K562 (cell line): ENCODE measurements around the gene AIG1. TPM values are rescaled to one million over a fixed set of nuclear protein-coding genes. Genes with fewer than 3 reads are reported as not detected.

Experiments used
- ATAC-seq: fragments of 200-7000 bp; cut with Tn5 transposase; 3 replicates; pipeline ENCODE4 v1.9.1; 2020; ENCODE audit warnings: moderate library complexity
- BruUV-seq: library from RNA; stranded (reverse); fragments of 400-500 nt; replicated peaks from 2 replicates; lab custom pipeline; 2021; lab: Mats Ljungman, UMichigan
- CTCF ChIA-PET: fragments of 300-600 bp; formaldehyde crosslinking; extraction: SDS; loops from one replicate; lab custom pipeline; 2021; ENCODE audit warnings: low intra/inter-chr PET ratio; lab: Yijun Ruan, JAX
- POLR2A ChIA-PET: fragments of 300-600, 350-650 bp; sonication (Branson Sonifier 250); formaldehyde crosslinking; extraction: SDS; loops from one replicate; lab custom pipeline; 2021; ENCODE audit warnings: antibody characterized with exemption, inconsistent platforms; lab: Yijun Ruan, JAX
- DNase-seq, 4 experiments: peaks; one replicate each; pipeline versions ENCODE4 v3.0.0 to v3.0.0-alpha.2; 2011 to 2018; ENCODE audit warnings: low spot score in 3 of 4, mixed read lengths in 3 of 4; ENCODE audit errors: extremely low read depth in 1 of 4
- FAIRE-seq: peaks from 2 replicates; lab custom pipeline; 2011; peaks lifted over from hg19 to GRCh38; lab: Jason Lieb, UNC
- H2AFZ ChIP-seq: 2 replicates; pipeline ENCODE4 v1.6.0; 2011; ENCODE audit warnings: low read depth, low read length, control low read depth, inconsistent platforms
- H3K27ac ChIP-seq: fragments of 200-600 bp; 3 replicates; pipeline ENCODE4 v1.8.0; 2011; ENCODE audit warnings: low read depth, mild to moderate bottlenecking, control low read depth, inconsistent platforms, low read length, moderate library complexity, mixed read lengths; ENCODE audit errors: extremely low read depth
- H3K27me3 ChIP-seq, 2 experiments: fragments of 300-600 bp in 1 of 2; 2 replicates in 1 of 2; 3 replicates in 1 of 2; pipeline versions ENCODE4 v1.6.0 to v1.8.0; 2011; ENCODE audit warnings: inconsistent platforms in 2 of 2, low read length in 2 of 2, mild to moderate bottlenecking in 1 of 2, mixed read lengths in 1 of 2, moderate library complexity in 1 of 2; ENCODE audit not compliant: control insufficient read depth in 2 of 2, insufficient read depth in 2 of 2
- H3K36me3 ChIP-seq: fragments of 300-600 bp; 3 replicates; pipeline ENCODE4 v1.8.0; 2011; ENCODE audit warnings: mild to moderate bottlenecking, low read length, inconsistent platforms; ENCODE audit not compliant: control insufficient read depth, insufficient read depth
- H3K4me1 ChIP-seq, 2 experiments: fragments of 200-600 bp in 1 of 2; replicated peaks in 1 of 2; 2 replicates in 1 of 2; 3 replicates in 1 of 2; pipeline versions ENCODE4 v1.5.1 to v1.8.0; 2011; ENCODE audit warnings: inconsistent platforms in 2 of 2, low read length in 2 of 2, mild to moderate bottlenecking in 1 of 2, mixed read lengths in 1 of 2, moderate library complexity in 1 of 2; ENCODE audit not compliant: control insufficient read depth in 2 of 2, insufficient read depth in 2 of 2
- H3K4me2 ChIP-seq: 2 replicates; pipeline ENCODE4 v1.6.1; 2011; ENCODE audit warnings: low read length, control low read depth, inconsistent platforms, mixed read lengths; ENCODE audit not compliant: insufficient read depth
- H3K4me3 ChIP-seq: fragments of 200-600 bp; sonication (generic), shearing (Covaris generic); 2 replicates; pipeline ENCODE4 v1.5.1; 2016; ENCODE audit warnings: control low read depth, inconsistent platforms
- H3K79me2 ChIP-seq: fragments of 200-600 bp; 3 replicates; pipeline ENCODE4 v1.8.0; 2011; ENCODE audit warnings: low read length, inconsistent platforms; ENCODE audit not compliant: control insufficient read depth, insufficient read depth
- H3K9ac ChIP-seq, 2 experiments: 2 replicates each; pipeline versions ENCODE4 v1.6.0 to v1.6.1; 2011; ENCODE audit warnings: low read depth in 2 of 2, low read length in 2 of 2, control low read depth in 1 of 2, inconsistent platforms in 1 of 2, mild to moderate bottlenecking in 1 of 2, mixed read lengths in 1 of 2; ENCODE audit not compliant: insufficient read depth in 1 of 2
- H3K9me1 ChIP-seq: one replicate; pipeline ENCODE4 v1.6.0; 2011; ENCODE audit warnings: inconsistent platforms, mild to moderate bottlenecking, low read length, moderate library complexity; ENCODE audit not compliant: control insufficient read depth, insufficient read depth
- H3K9me3 ChIP-seq: replicated peaks from 2 replicates; pipeline ENCODE4 v1.5.1; 2011; ENCODE audit warnings: low read depth, low read length, inconsistent platforms; ENCODE audit not compliant: control insufficient read depth, insufficient read depth
- H4K20me1 ChIP-seq: replicated peaks from 2 replicates; pipeline ENCODE4 v1.6.1; 2011; ENCODE audit warnings: low read length, inconsistent platforms, mixed read lengths; ENCODE audit not compliant: control insufficient read depth, insufficient read depth
- CTCFL ChIP-seq: IDR thresholded peaks from 2 replicates; pipeline ENCODE4 v1.6.1; 2011; ENCODE audit warnings: borderline replicate concordance, low read depth, mild to moderate bottlenecking, moderate library complexity, low read length; ENCODE audit not compliant: insufficient read depth, poor library complexity, severe bottlenecking
- E2F6 ChIP-seq, 2 experiments: IDR thresholded peaks; 2 replicates each; pipeline ENCODE4 v1.6.1; 2011; ENCODE audit warnings: borderline replicate concordance in 1 of 2, control low read depth in 1 of 2, low read depth in 1 of 2, low read length in 1 of 2, mild to moderate bottlenecking in 1 of 2, mixed read lengths in 1 of 2, moderate library complexity in 1 of 2; ENCODE audit not compliant: insufficient read depth in 1 of 2, insufficient read length in 1 of 2, poor library complexity in 1 of 2, severe bottlenecking in 1 of 2; ENCODE audit errors: extremely low read depth in 1 of 2
- ELF1 ChIP-seq: fragments of 200-800 bp; sonication (Bioruptor generic); IDR thresholded peaks from 2 replicates; pipeline ENCODE4 v1.6.1; 2016; ENCODE audit warnings: missing genetic modification characterization, missing compliant biosample characterization
- MEIS2 ChIP-seq: fragments of 450-650 bp; IDR thresholded peaks from 2 replicates; pipeline ENCODE4 v1.6.1; 2014; ENCODE audit warnings: mild to moderate bottlenecking; ENCODE audit not compliant: partially characterized antibody
- PBX2 ChIP-seq, 2 experiments: IDR thresholded peaks in 1 of 2; conservative IDR thresholded peaks in 1 of 2; 2 replicates each; pipeline ENCODE4 v1.6.1; 2016; ENCODE audit warnings: low read depth in 2 of 2, mild to moderate bottlenecking in 1 of 2, missing compliant biosample characterization in 1 of 2, missing genetic modification characterization in 1 of 2, moderate library complexity in 1 of 2
- PKNOX1 ChIP-seq: fragments of 450-650 bp; IDR thresholded peaks from 2 replicates; pipeline ENCODE4 v1.6.1; 2016
- RBM39 ChIP-seq: fragments of 200-400 bp; formaldehyde crosslinking; optimal IDR thresholded peaks from 2 replicates; pipeline ENCODE3; 2018; ENCODE audit warnings: low read depth, low read length
- SIRT6 ChIP-seq: IDR thresholded peaks from one replicate; pipeline ENCODE4 v1.6.1; 2012; ENCODE audit warnings: low read depth, mild to moderate bottlenecking, control low read depth, inconsistent platforms, low read length, moderate library complexity
- STAT5A ChIP-seq: IDR thresholded peaks from 2 replicates; pipeline ENCODE4 v1.6.1; 2012; ENCODE audit warnings: low read length, inconsistent platforms, borderline replicate concordance
- SUPT5H ChIP-seq: fragments of 450-650 bp; IDR thresholded peaks from 2 replicates; pipeline ENCODE4 v1.6.1; 2016
- TCF15 ChIP-seq: fragments of 250-450 bp; sonication (Bioruptor Pico); IDR thresholded peaks from 2 replicates; pipeline ENCODE4 v1.8.0; 2022; ENCODE audit warnings: moderate library complexity, mild to moderate bottlenecking, inconsistent platforms
- TCF7L2 ChIP-seq: fragments of 150-350 bp; IDR thresholded peaks from 2 replicates; pipeline ENCODE4 v1.6.1; 2016; ENCODE audit warnings: low read depth, mild to moderate bottlenecking, low read length, moderate library complexity
- ZEB2 ChIP-seq: fragments of 450-650 bp; IDR thresholded peaks from 2 replicates; pipeline ENCODE4 v1.6.1; 2016
- ZNF561 ChIP-seq: fragments of 450-650 bp; formaldehyde crosslinking; conservative IDR thresholded peaks from 2 replicates; pipeline ENCODE4 v1.4.0; 2020; ENCODE audit warnings: mild to moderate bottlenecking, moderate library complexity
- in situ Hi-C: fragments of 300-500 bp; cut with MboI; formaldehyde crosslinking; loops from 4 replicates; pipeline ENCODE4 v1.15.0; 2018; ENCODE audit warnings: inconsistent platforms, mixed read lengths
- intact Hi-C: fragments of 100-400 bp; cut with micrococcal nuclease; formaldehyde crosslinking; loops from 2 replicates; pipeline ENCODE4 v1.14.2; 2022
- polyA plus RNA-seq, 8 experiments: library from polyadenylated mRNA; depleted of rRNA in 4 of 8; stranded (reverse) in 5 of 8; unstranded in 3 of 8; fragments of >200 nt; fragmentation: Nextera tagmentation in 2 of 8; fragmentation: Illumina TruSeq in 1 of 8; extraction: Ambion mirVana in 2 of 8; extraction: Trizol in 1 of 8; gene quantifications; 2 replicates each; pipeline versions ENCODE4 v1.2.1 to v1.2.3, GENCODE V29; 2011 to 2014; ENCODE audit warnings: inconsistent platforms in 1 of 8, missing spikeins in 1 of 8
- total RNA-seq, 7 experiments: library from RNA; depleted of rRNA in 6 of 7; stranded (reverse); fragments of >200 nt in 6 of 7; fragmentation: Illumina TruSeq in 2 of 7; extraction: Trizol in 2 of 7; gene quantifications; 2 replicates each; pipeline versions ENCODE4 v1.2.1 to v1.2.3, GENCODE V29; 2011 to 2021; ENCODE audit warnings: low replicate concordance in 1 of 7

The AIG1 gene
- total and polyA plus RNA-seq, 9 of the 15 experiments (the other 6 are each of a cell fraction or from before 2014, with no cell fraction given), result 74.8 to 333 (median 127) TPM

GRCh38 chr6:143339223-143339622, 278.5 kb downstream of the AIG1 start:
- in situ Hi-C loops (no loop called here), intact Hi-C loops (no loop called here)
- FAIRE-seq (no peak), ATAC-seq (no peak), DNase-seq (no peak)
- Histone ChIP-seq H3K4me3 (no peak overlapping the region), H3K27me3 (peaks cover 3 to 6% of the 10 kb centered on the region in 2 experiments; a peak in 3 of 5 replicates), H3K27ac (no peak overlapping the region), H3K36me3 (peaks cover 2% of the 10 kb centered on the region; the same call in 2 of the 3 replicates), H3K9me1 (no peaks in the 10 kb centered on the region), H3K9me3 (no peaks in the 10 kb centered on the region), H3K4me2 (no peak overlapping the region), H3K79me2 (no peaks in the 10 kb centered on the region), H4K20me1 (no peaks in the 10 kb centered on the region), H3K4me1 (no peaks in the 10 kb centered on the region), H3K9ac (no peak overlapping the region), H2AFZ (no peak overlapping the region)
- ChIA-PET CTCF (no interaction called here), POLR2A (no interaction called here)
- BruUV-seq, result no TSS peak
- no peak for TF ChIP-seq CTCFL
- no peak for TF ChIP-seq RBM39
- TF ChIP-seq ZEB2, result no peak
- no peak for TF ChIP-seq E2F6 (IDR thresholded peaks at IDR 0.05; ENCODE audit: borderline replicate concordance in 1 of 2, extremely low read depth in 1 of 2, insufficient read depth in 1 of 2, insufficient read length in 1 of 2, low read depth in 1 of 2, low read length in 1 of 2, poor library complexity in 1 of 2, severe bottlenecking in 1 of 2)
- no peak for TF ChIP-seq TCF15 (CRISPR knock-in tag)
- no peak for TF ChIP-seq TCF7L2
- no peak for TF ChIP-seq ELF1
- no peak for TF ChIP-seq SIRT6
- no peak for TF ChIP-seq PBX2 (CRISPR knock-in tag; IDR thresholded peaks at IDR 0.05; ENCODE audit: low read depth)
- peak; percentile 78 for TF ChIP-seq PBX2 (tag; conservative IDR thresholded peaks at IDR 0.05; ENCODE audit: low read depth)
- TF ChIP-seq SUPT5H, result no peak
- no peak for TF ChIP-seq STAT5A
- TF ChIP-seq PKNOX1, result 0 out of 2 replicates have a peak, but pooled peaks have one; percentile 17
- no peak for TF ChIP-seq ZNF561 (CRISPR knock-in tag)
- TF ChIP-seq MEIS2, result peak; percentile 68
